Left lung (tissue), 10 donors: ENCODE measurements around the gene LRRC8A. TPM values are rescaled to one million over a fixed set of nuclear protein-coding genes. Genes with fewer than 3 reads are reported as not detected.
A peak's percentile ranks its signal among the peaks of the same experiment; 100 is the strongest.

Source experiments
- ATAC-seq: fragments of 200-7000 bp; cut with Tn5 transposase; one replicate; pipeline ENCODE4 v1.9.1; 2020; ENCODE audit warnings: moderate library complexity
- DNase-seq, 4 donors: peaks; one replicate each; pipeline ENCODE4 v3.0.0-alpha.2; 2013 to 2020
- H3K27ac ChIP-seq, 2 donors: fragments of 200-600 bp; sonication (generic) in 1 of 2; one replicate each; pipeline versions ENCODE4 v1.5.0 to v1.8.0; 2020 to 2021
- H3K27me3 ChIP-seq, 2 donors: fragments of 200-600 bp; sonication (generic) in 1 of 2; one replicate each; pipeline versions ENCODE4 v1.5.0 to v1.8.0; 2020 to 2021
- H3K36me3 ChIP-seq, 2 donors: fragments of 200-600 bp; sonication (generic) in 1 of 2; one replicate each; pipeline versions ENCODE4 v1.5.0 to v1.8.0; 2020 to 2021
- H3K4me1 ChIP-seq, 2 donors: fragments of 200-600 bp; one replicate each; pipeline ENCODE4 v1.8.0; 2021
- H3K4me3 ChIP-seq, 2 donors: fragments of 200-600 bp; sonication (generic) in 1 of 2; one replicate each; pipeline versions ENCODE4 v1.5.0 to v1.8.0; 2020 to 2021; ENCODE audit warnings: mild to moderate bottlenecking in 1 of 2
- H3K9me3 ChIP-seq, 2 donors: fragments of 200-600 bp; sonication (generic) in 1 of 2; one replicate each; pipeline versions ENCODE4 v1.5.0 to v1.8.0; 2020 to 2021
- intact Hi-C, 2 donors: fragments of 100-400 bp; cut with DNase I; formaldehyde crosslinking; loops; one replicate each; pipeline versions ENCODE4 v1.11.2 to v1.14.2; 2022
- polyA plus RNA-seq, 6 donors: library from polyadenylated mRNA; unstranded; fragments of 120-200 nt; gene quantifications; one replicate each; pipeline ENCODE4 v1.2.1, GENCODE V29; 2013; ENCODE audit not compliant: insufficient read length in 6 of 6
- total RNA-seq, 2 donors: library from RNA; stranded (reverse); fragmentation: NEBNext Ultra II Directional; extraction: Animal tissue kit (Norgen Biotek cat#: 25700); gene quantifications; one replicate each; pipeline ENCODE4 v1.2.1, GENCODE V29; 2021
- TF ChIP-seq, protein P1 (sequence below), 2 donors: fragments of 200-600 bp; sonication (generic) in 1 of 2; IDR thresholded peaks; one replicate each; pipeline versions ENCODE4 v1.5.0 to v1.8.0; 2021; ENCODE audit warnings: antibody characterized with exemption in 2 of 2
- donor health status: DM: no; HTN: yes; CAD: no.
- donor health status: DM: no; HTN: no; CAD: no.

The LRRC8A gene
- total and polyA plus RNA-seq, 8 donors, result 24.6 to 70.6 (median 29.3) TPM

DNA sequence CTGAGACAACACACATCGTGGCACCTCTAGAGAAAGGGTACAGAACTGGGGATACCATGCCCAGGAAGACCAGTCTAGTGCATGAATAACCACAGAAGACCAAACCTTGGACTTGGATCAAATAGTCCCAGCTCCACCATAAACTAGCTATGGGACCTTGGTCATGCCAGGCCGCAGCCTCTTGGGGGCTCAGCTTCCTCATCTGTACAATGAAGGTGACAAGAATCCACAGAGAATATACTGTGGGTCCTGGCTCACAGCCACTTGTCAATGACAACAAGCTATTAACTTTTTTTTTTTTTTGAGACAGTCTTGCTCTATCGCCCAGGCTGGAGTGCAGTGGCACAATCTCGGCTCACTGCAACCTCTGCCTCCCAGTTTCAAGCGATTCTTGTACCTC is 4.1 kb upstream of the LRRC8A start:
- TF ChIP-seq, protein P1, sequence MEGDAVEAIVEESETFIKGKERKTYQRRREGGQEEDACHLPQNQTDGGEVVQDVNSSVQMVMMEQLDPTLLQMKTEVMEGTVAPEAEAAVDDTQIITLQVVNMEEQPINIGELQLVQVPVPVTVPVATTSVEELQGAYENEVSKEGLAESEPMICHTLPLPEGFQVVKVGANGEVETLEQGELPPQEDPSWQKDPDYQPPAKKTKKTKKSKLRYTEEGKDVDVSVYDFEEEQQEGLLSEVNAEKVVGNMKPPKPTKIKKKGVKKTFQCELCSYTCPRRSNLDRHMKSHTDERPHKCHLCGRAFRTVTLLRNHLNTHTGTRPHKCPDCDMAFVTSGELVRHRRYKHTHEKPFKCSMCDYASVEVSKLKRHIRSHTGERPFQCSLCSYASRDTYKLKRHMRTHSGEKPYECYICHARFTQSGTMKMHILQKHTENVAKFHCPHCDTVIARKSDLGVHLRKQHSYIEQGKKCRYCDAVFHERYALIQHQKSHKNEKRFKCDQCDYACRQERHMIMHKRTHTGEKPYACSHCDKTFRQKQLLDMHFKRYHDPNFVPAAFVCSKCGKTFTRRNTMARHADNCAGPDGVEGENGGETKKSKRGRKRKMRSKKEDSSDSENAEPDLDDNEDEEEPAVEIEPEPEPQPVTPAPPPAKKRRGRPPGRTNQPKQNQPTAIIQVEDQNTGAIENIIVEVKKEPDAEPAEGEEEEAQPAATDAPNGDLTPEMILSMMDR (IDR thresholded peaks at IDR 0.05), result no peak
- H3K4me3 ChIP-seq, result no peak overlapping the region
- intact Hi-C loops, result no loop called here
- no peak overlapping the region for H3K27ac ChIP-seq
- peaks cover 0 to 15% of the 10 kb centered on the region in 2 donors for H3K4me1 ChIP-seq
- H3K36me3 ChIP-seq, result no peaks in the 10 kb centered on the region
- ATAC-seq, result no peak
- no peaks in the 10 kb centered on the region for H3K27me3 ChIP-seq
- H3K9me3 ChIP-seq, result no peaks in the 10 kb centered on the region
- no peak for DNase-seq

DNA sequence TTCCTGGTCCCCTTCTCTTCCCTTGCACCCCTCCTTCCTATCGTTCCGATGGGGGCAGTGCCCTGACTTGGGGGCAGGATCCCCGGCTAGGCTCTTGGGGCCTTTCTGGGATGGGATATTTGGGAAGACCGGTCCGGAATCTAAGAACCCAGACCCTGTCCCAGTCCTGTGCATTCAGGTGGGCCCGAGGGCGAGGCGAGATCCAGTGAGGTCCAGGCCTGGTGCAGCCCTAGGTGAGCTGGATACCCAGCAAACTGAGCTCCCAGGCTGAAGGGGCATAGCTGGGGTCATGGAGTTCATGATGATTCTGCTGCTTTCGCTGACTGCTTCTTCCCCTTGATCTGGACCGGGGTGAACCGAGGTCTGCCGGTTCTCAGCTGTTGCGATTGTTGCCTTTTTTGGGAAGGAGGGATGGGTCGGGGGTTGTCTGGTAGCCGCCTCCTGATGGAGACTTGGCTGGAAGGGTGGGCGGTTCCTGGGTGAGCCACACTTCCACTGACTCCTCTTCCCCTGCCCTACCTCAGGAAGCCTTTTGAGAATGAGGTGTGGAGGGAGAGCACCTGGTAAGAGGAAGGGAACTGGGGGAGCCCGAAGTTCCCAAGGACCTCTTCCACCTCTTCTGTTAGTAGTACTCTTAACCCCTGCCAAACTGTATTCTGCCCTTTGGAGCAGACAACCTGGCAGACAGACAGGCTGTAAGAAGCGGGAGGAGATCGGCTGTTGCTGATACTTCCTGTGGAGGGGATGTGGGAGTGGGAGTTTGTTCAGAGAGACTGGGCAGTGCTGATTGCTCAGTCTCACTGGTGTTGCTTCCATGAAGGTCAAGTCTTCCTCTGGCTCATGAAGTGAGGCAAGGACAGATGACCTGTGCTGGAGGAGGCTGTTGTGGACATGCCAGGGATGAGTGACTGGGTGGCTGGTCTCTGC is 1.0 kb downstream of the LRRC8A start:
- peak overlapping the region; percentile 90 to 93 for H3K27ac ChIP-seq
- intact Hi-C loops, result no loop called here
- ATAC-seq, result peak; percentile 2
- H3K27me3 ChIP-seq, result no peaks in the 10 kb centered on the region
- H3K4me3 ChIP-seq, result peak overlapping the region; percentile 93 to 94
- H3K9me3 ChIP-seq, result no peaks in the 10 kb centered on the region
- no peak for DNase-seq
- H3K36me3 ChIP-seq, result peaks cover 0 to 37% of the 10 kb centered on the region in 2 donors
- peaks cover 14 to 63% of the 10 kb centered on the region in 2 donors for H3K4me1 ChIP-seq
- TF ChIP-seq, protein P1 (IDR thresholded peaks at IDR 0.05), result no peak

DNA sequence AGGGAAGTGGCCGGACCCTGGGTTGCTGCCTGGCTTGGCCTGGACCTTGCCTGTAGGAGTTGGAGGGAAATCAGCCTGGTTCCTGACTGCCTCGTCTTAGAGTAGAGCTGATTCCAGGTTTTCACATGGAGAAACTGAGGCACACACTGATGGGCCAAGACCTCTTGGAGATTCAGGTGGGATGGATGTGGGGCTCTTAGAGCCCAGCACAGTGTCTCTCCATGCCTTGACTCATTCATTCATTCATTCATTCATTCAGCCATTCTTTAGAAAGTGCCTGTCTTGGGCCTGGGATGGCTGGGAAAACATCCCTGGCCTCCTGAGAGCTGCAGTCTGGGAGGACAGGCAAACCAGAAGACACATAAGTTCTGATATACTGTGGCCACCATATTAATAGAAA is 2.2 kb downstream of the LRRC8A start:
- intact Hi-C loops, result no loop called here
- Histone ChIP-seq H3K27ac (peak overlapping the region in 1 of 2 donors; percentile 90), H3K4me3 (peak overlapping the region in 1 of 2 donors; percentile 94)

DNA sequence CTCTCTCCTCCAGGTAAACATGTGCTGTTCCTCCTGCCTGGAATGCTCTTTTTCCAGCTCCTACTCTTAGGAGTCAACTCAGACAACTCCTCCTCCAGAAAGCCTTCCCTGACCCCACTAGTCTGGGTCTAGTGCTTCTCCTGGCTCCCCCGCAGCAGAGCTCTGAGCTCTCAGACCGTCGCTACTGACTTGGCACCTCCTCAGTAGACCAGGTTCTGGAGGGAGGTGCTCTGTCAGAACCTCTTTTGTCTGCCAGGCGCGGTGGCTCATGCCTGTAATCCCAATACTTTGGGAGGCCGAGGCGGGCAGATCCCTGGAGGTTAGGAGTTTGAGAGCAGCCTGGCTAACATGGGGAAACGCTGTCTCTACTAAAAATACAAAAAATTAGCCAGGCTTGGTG is 3.4 kb downstream of the LRRC8A start:
- H3K27ac ChIP-seq, result peak overlapping the region in 1 of 2 donors; percentile 60
- H3K9me3 ChIP-seq, result no peaks in the 10 kb centered on the region
- peaks cover 15 to 71% of the 10 kb centered on the region in 2 donors for H3K4me1 ChIP-seq
- peaks cover 0 to 58% of the 10 kb centered on the region in 2 donors for H3K36me3 ChIP-seq
- H3K27me3 ChIP-seq, result no peaks in the 10 kb centered on the region
- intact Hi-C loops, result no loop called here
- H3K4me3 ChIP-seq, result peak overlapping the region in 1 of 2 donors; percentile 4
- TF ChIP-seq, protein P1 (IDR thresholded peaks at IDR 0.05), result no peak
- no peak for DNase-seq
- ATAC-seq, result no peak

More for the DNA sequence above, 2.2 kb downstream of the LRRC8A start:
- Histone ChIP-seq H3K9me3 (no peaks in the 10 kb centered on the region), H3K27me3 (no peaks in the 10 kb centered on the region), H3K4me1 (peaks cover 15 to 71% of the 10 kb centered on the region in 2 donors), H3K36me3 (peaks cover 0 to 49% of the 10 kb centered on the region in 2 donors)
- no peak for ATAC-seq
- TF ChIP-seq, protein P1 (IDR thresholded peaks at IDR 0.05), result no peak
- no peak for DNase-seq

DNA sequence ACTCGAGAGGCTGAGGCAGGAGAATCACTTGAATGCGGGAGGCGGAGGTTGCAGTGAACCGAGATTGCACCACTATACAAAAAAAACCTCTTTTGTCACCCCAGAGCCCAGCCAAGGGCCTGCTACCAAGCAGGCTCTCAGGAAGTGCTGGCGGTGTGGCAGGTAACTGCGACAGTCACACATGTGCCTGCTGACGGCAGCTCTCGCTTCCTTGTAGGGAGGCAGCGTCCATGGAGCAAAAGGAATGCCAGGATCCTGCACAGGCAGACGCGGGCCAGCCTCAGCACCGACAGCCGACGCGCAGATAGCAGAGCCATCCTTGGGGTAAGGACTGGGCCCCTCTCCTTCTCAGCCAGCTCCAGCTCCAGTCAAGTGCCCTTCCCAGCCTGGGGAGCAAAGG is 3.9 kb downstream of the LRRC8A start:
- ATAC-seq, result no peak
- H3K36me3 ChIP-seq, result peaks cover 0 to 62% of the 10 kb centered on the region in 2 donors
- H3K4me1 ChIP-seq, result peaks cover 15 to 71% of the 10 kb centered on the region in 2 donors
- intact Hi-C loops, result no loop called here
- H3K4me3 ChIP-seq, result peak overlapping the region in 1 of 2 donors; percentile 4
- no peak for DNase-seq
- H3K27me3 ChIP-seq, result no peaks in the 10 kb centered on the region
- TF ChIP-seq, protein P1 (IDR thresholded peaks at IDR 0.05), result no peak
- peak overlapping the region in 1 of 2 donors; percentile 60 for H3K27ac ChIP-seq
- H3K9me3 ChIP-seq, result no peaks in the 10 kb centered on the region
